ENCODE measurements around the gene STK32B.

DNA sequence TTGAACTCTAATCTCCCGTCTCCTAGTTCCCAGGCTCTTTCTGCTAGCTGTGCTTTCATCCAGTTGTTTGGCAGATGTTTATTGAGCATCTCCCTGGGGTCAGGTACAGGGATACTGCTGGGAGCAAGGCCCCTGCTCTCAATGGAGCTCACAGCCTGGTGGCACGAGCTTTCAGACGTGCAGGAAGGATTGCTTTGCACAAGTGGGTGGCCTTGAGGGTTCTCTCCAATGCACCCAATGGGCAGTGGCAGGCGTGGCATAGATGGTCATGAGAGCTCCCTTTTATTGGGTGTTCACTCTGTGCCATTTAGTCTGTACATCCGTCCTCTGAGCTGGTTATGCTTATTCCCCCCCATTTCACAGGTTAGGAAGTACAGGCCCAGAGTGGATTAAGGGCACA is 421.8 kb downstream of the STK32B start:
- TF ChIP-seq, protein P1, sequence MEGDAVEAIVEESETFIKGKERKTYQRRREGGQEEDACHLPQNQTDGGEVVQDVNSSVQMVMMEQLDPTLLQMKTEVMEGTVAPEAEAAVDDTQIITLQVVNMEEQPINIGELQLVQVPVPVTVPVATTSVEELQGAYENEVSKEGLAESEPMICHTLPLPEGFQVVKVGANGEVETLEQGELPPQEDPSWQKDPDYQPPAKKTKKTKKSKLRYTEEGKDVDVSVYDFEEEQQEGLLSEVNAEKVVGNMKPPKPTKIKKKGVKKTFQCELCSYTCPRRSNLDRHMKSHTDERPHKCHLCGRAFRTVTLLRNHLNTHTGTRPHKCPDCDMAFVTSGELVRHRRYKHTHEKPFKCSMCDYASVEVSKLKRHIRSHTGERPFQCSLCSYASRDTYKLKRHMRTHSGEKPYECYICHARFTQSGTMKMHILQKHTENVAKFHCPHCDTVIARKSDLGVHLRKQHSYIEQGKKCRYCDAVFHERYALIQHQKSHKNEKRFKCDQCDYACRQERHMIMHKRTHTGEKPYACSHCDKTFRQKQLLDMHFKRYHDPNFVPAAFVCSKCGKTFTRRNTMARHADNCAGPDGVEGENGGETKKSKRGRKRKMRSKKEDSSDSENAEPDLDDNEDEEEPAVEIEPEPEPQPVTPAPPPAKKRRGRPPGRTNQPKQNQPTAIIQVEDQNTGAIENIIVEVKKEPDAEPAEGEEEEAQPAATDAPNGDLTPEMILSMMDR (conservative IDR thresholded peaks at IDR 0.05) = no peak
- no peak for TF ChIP-seq ZFX (IDR thresholded peaks at IDR 0.05)

Data from C4-2B (cell line).